H1 (cell line): ENCODE results near the gene NTN1. TPM values are rescaled to one million over a fixed set of nuclear protein-coding genes. Genes with fewer than 3 reads are reported as not detected.
A peak's percentile ranks its signal among the peaks of the same experiment; 100 is the strongest.

Experiments
- CTCF ChIA-PET: fragments of 300-600 bp; sonication (Branson Sonifier 250); formaldehyde crosslinking; loops from one replicate; lab custom pipeline; 2021; ENCODE audit not compliant: partially characterized antibody; lab: Charles Lee
- POLR2A ChIA-PET: fragments of 300-600 bp; sonication (Branson Sonifier 250); formaldehyde crosslinking; loops from one replicate; lab custom pipeline; 2021; ENCODE audit warnings: inconsistent platforms; ENCODE audit not compliant: partially characterized antibody; lab: Charles Lee
- DNase-seq, 2 experiments: peaks; one replicate each; pipeline versions ENCODE4 v3.0.0 to v3.0.0-alpha.2; 2010 to 2022; ENCODE audit warnings: low spot score in 2 of 2, low read depth in 1 of 2, mixed read lengths in 1 of 2
- FAIRE-seq: peaks from 2 replicates; lab custom pipeline; 2011; peaks lifted over from hg19 to GRCh38; lab: Jason Lieb, UNC
- H2AFZ ChIP-seq: 2 replicates; pipeline ENCODE4 v1.8.1; 2012; ENCODE audit warnings: low read length, inconsistent platforms
- H2AK5ac ChIP-seq: 2 replicates; pipeline ENCODE4 v1.6.1; 2013; ENCODE audit warnings: low read depth, low read length
- H2BK120ac ChIP-seq: replicated peaks from 2 replicates; pipeline ENCODE3; 2013; ENCODE audit warnings: low read depth, low read length, inconsistent platforms
- H2BK12ac ChIP-seq: 2 replicates; pipeline ENCODE4 v1.6.1; 2013; ENCODE audit warnings: low read depth, low read length
- H2BK15ac ChIP-seq: 2 replicates; pipeline ENCODE4 v1.6.1; 2013; ENCODE audit warnings: low read length
- H2BK20ac ChIP-seq: 2 replicates; pipeline ENCODE4 v1.6.1; 2013; ENCODE audit warnings: low read length
- H2BK5ac ChIP-seq: 2 replicates; pipeline ENCODE4 v1.6.1; 2013; ENCODE audit warnings: low read depth, low read length
- H3K14ac ChIP-seq: 2 replicates; pipeline ENCODE4 v1.6.1; 2013; ENCODE audit warnings: inconsistent platforms; ENCODE audit not compliant: insufficient read length
- H3K18ac ChIP-seq: 2 replicates; pipeline ENCODE4 v1.6.1; 2013; ENCODE audit warnings: low read length; ENCODE audit errors: extremely low read depth
- H3K23ac ChIP-seq: 2 replicates; pipeline ENCODE4 v1.6.1; 2013; ENCODE audit warnings: inconsistent platforms; ENCODE audit not compliant: insufficient read length
- H3K23me2 ChIP-seq: 2 replicates; pipeline ENCODE4 v1.6.1; 2013; ENCODE audit warnings: low read depth, low read length
- H3K27ac ChIP-seq: 2 replicates; pipeline ENCODE4 v1.6.1; 2011; ENCODE audit warnings: low read depth, low read length, inconsistent platforms
- H3K27me3 ChIP-seq, 4 experiments: replicated peaks in 1 of 4; 1 replicate in 1 of 4; 2 replicates in 3 of 4; pipeline versions ENCODE4 v1.6.1 to v1.8.1; 2011 to 2013; ENCODE audit warnings: low read length in 3 of 4, mild to moderate bottlenecking in 3 of 4, inconsistent platforms in 2 of 4, mixed read lengths in 2 of 4, moderate library complexity in 1 of 4; ENCODE audit not compliant: control insufficient read depth in 3 of 4, insufficient read depth in 3 of 4; ENCODE audit errors: extremely low read depth in 1 of 4
- H3K36me3 ChIP-seq, 4 experiments: 2 replicates each; pipeline versions ENCODE4 v1.6.1 to v1.8.1; 2011 to 2013; ENCODE audit warnings: mild to moderate bottlenecking in 4 of 4, low read length in 3 of 4, moderate library complexity in 2 of 4, control low read depth in 1 of 4, inconsistent platforms in 1 of 4; ENCODE audit not compliant: insufficient read depth in 4 of 4, control insufficient read depth in 2 of 4
- H3K4ac ChIP-seq: replicated peaks from 2 replicates; pipeline ENCODE3; 2013; ENCODE audit warnings: low read length, low read depth, mixed read lengths, inconsistent platforms; ENCODE audit not compliant: insufficient read length
- H3K4me1 ChIP-seq, 4 experiments: replicated peaks in 1 of 4; 1 replicate in 1 of 4; 2 replicates in 3 of 4; pipeline versions ENCODE4 v1.6.1 to v1.8.1; 2011 to 2013; ENCODE audit warnings: low read length in 3 of 4, inconsistent platforms in 2 of 4, mixed read lengths in 1 of 4; ENCODE audit not compliant: insufficient read depth in 4 of 4, control insufficient read depth in 3 of 4
- H3K4me2 ChIP-seq, 2 experiments: 2 replicates each; pipeline versions ENCODE4 v1.6.1 to v1.8.1; 2011 to 2013; ENCODE audit warnings: low read depth in 2 of 2, low read length in 2 of 2, control low read depth in 1 of 2, inconsistent platforms in 1 of 2, mild to moderate bottlenecking in 1 of 2; ENCODE audit not compliant: insufficient read depth in 1 of 2
- H3K4me3 ChIP-seq, 4 experiments: fragments of 200-600, 300-600 bp in 1 of 4; sonication (generic), shearing (Covaris generic), sonication (Bioruptor Twin) in 1 of 4; 2 replicates each; pipeline versions ENCODE4 v1.5.1 to v1.8.1; 2011 to 2016; ENCODE audit warnings: low read length in 4 of 4, low read depth in 3 of 4, control low read depth in 2 of 4, inconsistent platforms in 2 of 4, mild to moderate bottlenecking in 2 of 4, mixed read lengths in 1 of 4, moderate library complexity in 1 of 4; ENCODE audit not compliant: insufficient read depth in 2 of 4; ENCODE audit errors: extremely low read depth in 1 of 4
- H3K56ac ChIP-seq: replicated peaks from 2 replicates; pipeline ENCODE3; 2013; ENCODE audit warnings: low read depth, mild to moderate bottlenecking, mixed read lengths, low read length, inconsistent platforms; ENCODE audit not compliant: insufficient read length
- H3K79me1 ChIP-seq: 2 replicates; pipeline ENCODE4 v1.6.1; 2013; ENCODE audit warnings: low read depth, low read length, control low read depth
- H3K79me2 ChIP-seq, 2 experiments: 2 replicates each; pipeline versions ENCODE4 v1.6.1 to v1.8.1; 2012 to 2013; ENCODE audit warnings: low read length in 2 of 2, mild to moderate bottlenecking in 2 of 2, inconsistent platforms in 1 of 2; ENCODE audit not compliant: insufficient read depth in 2 of 2, control insufficient read depth in 1 of 2
- H3K9ac ChIP-seq, 4 experiments: replicated peaks in 1 of 4; 1 replicate in 1 of 4; 2 replicates in 3 of 4; pipeline versions ENCODE4 v1.6.1 to v1.8.1; 2011 to 2013; ENCODE audit warnings: low read depth in 3 of 4, low read length in 3 of 4, control low read depth in 2 of 4, mild to moderate bottlenecking in 2 of 4, moderate library complexity in 2 of 4, inconsistent platforms in 1 of 4; ENCODE audit errors: extremely low read depth in 1 of 4
- H3K9me3 ChIP-seq, 2 experiments: 2 replicates each; pipeline versions ENCODE4 v1.6.1 to v1.8.1; 2012 to 2013; ENCODE audit warnings: mild to moderate bottlenecking in 2 of 2, moderate library complexity in 2 of 2, control low read depth in 1 of 2, inconsistent platforms in 1 of 2, low read depth in 1 of 2, low read length in 1 of 2, mixed read lengths in 1 of 2; ENCODE audit not compliant: insufficient read depth in 2 of 2
- H4K20me1 ChIP-seq, 2 experiments: replicated peaks in 1 of 2; 2 replicates each; pipeline versions ENCODE3 to v1.8.1; 2011 to 2013; ENCODE audit warnings: inconsistent platforms in 2 of 2, low read length in 2 of 2, mild to moderate bottlenecking in 1 of 2; ENCODE audit not compliant: insufficient read depth in 2 of 2, control insufficient read depth in 1 of 2
- H4K5ac ChIP-seq: 2 replicates; pipeline ENCODE4 v1.6.1; 2013; ENCODE audit warnings: low read length, low read depth, mixed read lengths, inconsistent platforms; ENCODE audit not compliant: insufficient read length
- H4K8ac ChIP-seq: 2 replicates; pipeline ENCODE4 v1.8.0; 2013; ENCODE audit warnings: mild to moderate bottlenecking, moderate library complexity, low read length, inconsistent platforms; ENCODE audit not compliant: insufficient read depth; ENCODE audit errors: extremely low read depth
- H4K91ac ChIP-seq: replicated peaks from 2 replicates; pipeline ENCODE3; 2013; ENCODE audit warnings: low read length, mixed read lengths, inconsistent platforms; ENCODE audit not compliant: insufficient read length
- CHD2 ChIP-seq: IDR thresholded peaks from 2 replicates; pipeline ENCODE4 v1.6.1; 2012; ENCODE audit warnings: low read length, improper control_type of control experiment
- EP300 ChIP-seq, 2 experiments: IDR thresholded peaks; 1 replicate in 1 of 2; 2 replicates in 1 of 2; pipeline ENCODE4 v1.6.1; 2011 to 2012; ENCODE audit warnings: low read depth in 2 of 2, low read length in 2 of 2, mild to moderate bottlenecking in 2 of 2, borderline replicate concordance in 1 of 2, inconsistent platforms in 1 of 2, moderate library complexity in 1 of 2
- JUND ChIP-seq: IDR thresholded peaks from 2 replicates; pipeline ENCODE4 v1.6.1; 2011; ENCODE audit warnings: mild to moderate bottlenecking, improper control_type of control experiment, low read length
- POU5F1 ChIP-seq: IDR thresholded peaks from 2 replicates; pipeline ENCODE4 v1.6.1; 2011; ENCODE audit warnings: low read depth, mild to moderate bottlenecking, low read length, moderate library complexity
- RNF2 ChIP-seq: fragments of 200-900, 300-1000 bp; sonication (generic); IDR thresholded peaks from 2 replicates; pipeline ENCODE4 v1.7.1; 2016; ENCODE audit warnings: borderline replicate concordance, low read depth, mild to moderate bottlenecking, antibody characterized with exemption, low read length; ENCODE audit not compliant: poor library complexity, severe bottlenecking; ENCODE audit errors: missing control alignments
- SIRT6 ChIP-seq: IDR thresholded peaks from one replicate; pipeline ENCODE4 v1.7.1; 2012; ENCODE audit warnings: low read length, inconsistent platforms
- SP1 ChIP-seq: IDR thresholded peaks from 2 replicates; pipeline ENCODE4 v1.6.1; 2011; ENCODE audit warnings: low read depth, low read length
- TAF7 ChIP-seq: optimal IDR thresholded peaks from 2 replicates; pipeline ENCODE3; 2011; ENCODE audit warnings: low read depth, mild to moderate bottlenecking, inconsistent platforms, low read length, moderate library complexity, borderline replicate concordance
- TCF12 ChIP-seq: IDR thresholded peaks from 2 replicates; pipeline ENCODE4 v1.6.1; 2011; ENCODE audit warnings: low read depth, mild to moderate bottlenecking, low read length
- YY1 ChIP-seq: IDR thresholded peaks from 2 replicates; pipeline ENCODE4 v1.6.1; 2011; ENCODE audit warnings: low read depth, mild to moderate bottlenecking, low read length
- WGBS, 2 experiments: shearing (Covaris generic) in 1 of 2; methylation state at CpG; one replicate each; pipeline versions ENCODE4 v1.1.6 to v1.1.7; 2013 to 2015; ENCODE audit warnings: low lambda C conversion rate in 2 of 2, mixed read lengths in 2 of 2, inconsistent platforms in 1 of 2, low coverage in 1 of 2, missing lambda C conversion rate in 1 of 2; ENCODE audit not compliant: insufficient replicate concordance in 2 of 2, insufficient coverage in 1 of 2, insufficient read length in 1 of 2; ENCODE audit errors: extremely low coverage in 1 of 2, missing lambda C conversion rate in 1 of 2; 5-methylcytosine and 5-hydroxymethylcytosine counted together
- polyA plus RNA-seq, 7 experiments: library from polyadenylated mRNA; depleted of rRNA in 3 of 7; stranded (reverse) in 5 of 7; unstranded in 2 of 7; fragments of >200 nt in 5 of 7; fragments of 200-250 nt in 2 of 7; gene quantifications; 1 replicate in 5 of 7; 2 replicates in 1 of 7; 4 replicates in 1 of 7; pipeline versions ENCODE4 v1.2.1 to v1.2.3, GENCODE V29; 2011 to 2013; ENCODE audit warnings: missing spikeins in 2 of 7, mixed read lengths in 2 of 7
- total RNA-seq: library from RNA; stranded (reverse); fragmentation: NEBNext Ultra II Directional; extraction: Animal tissue kit (Norgen Biotek cat#: 25700); gene quantifications from 2 replicates; pipeline ENCODE4 v1.2.1, GENCODE V29; 2021

Gene NTN1
- total and polyA plus RNA-seq, 2 of the 8 experiments (the other 6 are each of a cell fraction or from before 2014, with no cell fraction given) = 2.0 to 2.3 TPM

DNA sequence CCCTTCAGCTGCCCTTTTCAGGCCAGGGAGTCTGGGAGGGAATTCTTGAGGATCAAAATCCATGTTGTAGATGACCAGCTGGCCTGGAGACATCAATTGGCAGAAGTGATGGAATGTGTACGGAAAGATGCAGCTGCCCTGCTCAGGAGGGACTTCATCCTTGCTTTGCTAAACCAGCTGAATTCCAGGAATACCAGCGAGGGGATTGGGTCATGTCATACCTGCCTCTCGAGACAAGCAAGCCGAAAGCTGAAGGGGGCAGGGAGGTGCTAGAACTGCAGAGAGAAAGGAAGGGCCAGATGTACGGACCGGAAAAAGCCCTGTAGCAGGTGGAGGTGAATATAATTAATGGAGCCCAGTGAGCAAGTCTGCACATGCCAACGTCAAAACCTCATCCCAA lies 25.6 kb upstream of the NTN1 start:
- peaks cover 1 to 9% (median 7%) of the 10 kb centered on the region in 4 experiments; a peak in 4 of 7 replicates for H3K4me1 ChIP-seq
- FAIRE-seq (no peak), DNase-seq (no peak)
- H2BK15ac ChIP-seq = no peak overlapping the region
- no peaks in the 10 kb centered on the region for H3K36me3 ChIP-seq
- H2BK5ac ChIP-seq = no peak overlapping the region
- 68% methylated on average over 7 of the region's 7 CpGs; no CpG with 5 or more reads in 1 of the 2 experiments for whole genome bisulfite sequencing, 2 experiments
- no peak overlapping the region for H2AFZ ChIP-seq
- 0 out of 7 replicates have a peak overlapping the region, but pooled peaks of 1 of the 4 experiments have one; percentile 15 for H3K9ac ChIP-seq
- no peak overlapping the region for H3K23ac ChIP-seq
- no peaks in the 10 kb centered on the region for H3K9me3 ChIP-seq
- POLR2A ChIA-PET = interaction anchor here (1.1 to 1.5 kb wide), 4 partner anchors 9 to 208 kb away, joined by 3 to 4 read pairs (median 3); no protein-coding TSS in a partner anchor
- H2BK120ac ChIP-seq = no peak overlapping the region
- H3K79me2 ChIP-seq = no peaks in the 10 kb centered on the region
- CTCF ChIA-PET = interaction anchor here (0.6 to 5.3 kb wide), 25 partner anchors 10 to 609 kb away, joined by 3 to 35 read pairs (median 4); partner anchors contain the start of gene NTN1
- H3K4me2 ChIP-seq = peak overlapping the region in 1 of 2 experiments; percentile 26; a peak in 1 of 4 replicates
- no peak overlapping the region for H3K27ac ChIP-seq
- no peak overlapping the region for H3K4me3 ChIP-seq
- no peaks in the 10 kb centered on the region for H3K79me1 ChIP-seq
- peak overlapping the region; percentile 9 for H4K91ac ChIP-seq
- no peak overlapping the region for H3K56ac ChIP-seq
- no peaks in the 10 kb centered on the region; a peak in 1 of 7 replicates for H3K27me3 ChIP-seq
- no peak overlapping the region for H3K4ac ChIP-seq
- no peaks in the 10 kb centered on the region for H3K23me2 ChIP-seq
- 0 out of 2 replicates have a peak overlapping the region, but pooled peaks have one; percentile 43 for H3K18ac ChIP-seq
- no peaks in the 10 kb centered on the region for H4K20me1 ChIP-seq
- H2BK12ac ChIP-seq = 0 out of 2 replicates have a peak overlapping the region, but pooled peaks have one; percentile 6
- no peak overlapping the region for H4K8ac ChIP-seq
- peak overlapping the region; percentile 5; the same call in 1 of the 2 replicates for H2BK20ac ChIP-seq
- H4K5ac ChIP-seq = no peak overlapping the region
- H3K14ac ChIP-seq = no peak overlapping the region
- H2AK5ac ChIP-seq = no peak overlapping the region
- TF ChIP-seq SIRT6 = no peak
- no peak for TF ChIP-seq YY1
- no peak for TF ChIP-seq RNF2
- peak; percentile 65; the same call in 1 of the 2 replicates for TF ChIP-seq TCF12
- peak; percentile 22; the same call in 1 of the 2 replicates for TF ChIP-seq SP1
- no peak for TF ChIP-seq CHD2
- no peak for TF ChIP-seq TAF7
- TF ChIP-seq EP300 (IDR thresholded peaks at IDR 0.05; ENCODE audit: borderline replicate concordance in 1 of 2, low read depth in 2 of 2, low read length in 2 of 2) = no peak
- TF ChIP-seq POU5F1 = no peak
- no peak for TF ChIP-seq JUND
